GM20000 (cell line): Measurements from ENCODE around the gene PRG3.

Experiments
- DNase-seq: peaks from one replicate; pipeline ENCODE4 v3.0.0; 2012; ENCODE audit warnings: low spot score
- TF ChIP-seq, protein P1 (sequence below): IDR thresholded peaks from 2 replicates; pipeline ENCODE4 v1.5.1; 2012; ENCODE audit warnings: mild to moderate bottlenecking, control low read depth; ENCODE audit errors: extremely low read depth, missing control alignments

PRG3 gene, protein sequence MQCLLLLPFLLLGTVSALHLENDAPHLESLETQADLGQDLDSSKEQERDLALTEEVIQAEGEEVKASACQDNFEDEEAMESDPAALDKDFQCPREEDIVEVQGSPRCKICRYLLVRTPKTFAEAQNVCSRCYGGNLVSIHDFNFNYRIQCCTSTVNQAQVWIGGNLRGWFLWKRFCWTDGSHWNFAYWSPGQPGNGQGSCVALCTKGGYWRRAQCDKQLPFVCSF

DNA sequence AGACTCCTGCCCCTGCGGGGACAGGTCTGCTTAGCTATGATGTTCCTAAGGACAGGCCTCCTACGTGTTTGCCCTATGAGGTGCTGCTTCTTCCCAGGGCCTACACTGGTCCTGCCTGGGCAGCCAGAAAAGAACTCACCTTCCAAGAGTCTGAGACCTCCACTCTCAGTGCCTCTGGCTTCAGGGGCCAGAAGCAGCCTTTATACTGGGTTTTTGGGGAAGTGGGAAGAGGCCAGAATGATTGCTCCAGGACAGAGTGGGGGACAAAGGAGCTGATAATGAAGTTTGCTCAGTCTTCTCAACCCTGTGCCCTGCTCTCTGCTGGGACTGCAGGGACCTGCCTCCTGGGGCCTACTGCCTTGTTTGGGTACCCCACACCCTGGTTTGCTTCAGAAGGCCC is at the start of gene PRG3:
PRG3 (minus strand) TSS at position 176 of the 400 bp plus-strand sequence. CDS start 442 bp downstream, outside the sequence.
- TF ChIP-seq, protein P1, sequence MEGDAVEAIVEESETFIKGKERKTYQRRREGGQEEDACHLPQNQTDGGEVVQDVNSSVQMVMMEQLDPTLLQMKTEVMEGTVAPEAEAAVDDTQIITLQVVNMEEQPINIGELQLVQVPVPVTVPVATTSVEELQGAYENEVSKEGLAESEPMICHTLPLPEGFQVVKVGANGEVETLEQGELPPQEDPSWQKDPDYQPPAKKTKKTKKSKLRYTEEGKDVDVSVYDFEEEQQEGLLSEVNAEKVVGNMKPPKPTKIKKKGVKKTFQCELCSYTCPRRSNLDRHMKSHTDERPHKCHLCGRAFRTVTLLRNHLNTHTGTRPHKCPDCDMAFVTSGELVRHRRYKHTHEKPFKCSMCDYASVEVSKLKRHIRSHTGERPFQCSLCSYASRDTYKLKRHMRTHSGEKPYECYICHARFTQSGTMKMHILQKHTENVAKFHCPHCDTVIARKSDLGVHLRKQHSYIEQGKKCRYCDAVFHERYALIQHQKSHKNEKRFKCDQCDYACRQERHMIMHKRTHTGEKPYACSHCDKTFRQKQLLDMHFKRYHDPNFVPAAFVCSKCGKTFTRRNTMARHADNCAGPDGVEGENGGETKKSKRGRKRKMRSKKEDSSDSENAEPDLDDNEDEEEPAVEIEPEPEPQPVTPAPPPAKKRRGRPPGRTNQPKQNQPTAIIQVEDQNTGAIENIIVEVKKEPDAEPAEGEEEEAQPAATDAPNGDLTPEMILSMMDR: no peak
- DNase-seq: no peak

DNA sequence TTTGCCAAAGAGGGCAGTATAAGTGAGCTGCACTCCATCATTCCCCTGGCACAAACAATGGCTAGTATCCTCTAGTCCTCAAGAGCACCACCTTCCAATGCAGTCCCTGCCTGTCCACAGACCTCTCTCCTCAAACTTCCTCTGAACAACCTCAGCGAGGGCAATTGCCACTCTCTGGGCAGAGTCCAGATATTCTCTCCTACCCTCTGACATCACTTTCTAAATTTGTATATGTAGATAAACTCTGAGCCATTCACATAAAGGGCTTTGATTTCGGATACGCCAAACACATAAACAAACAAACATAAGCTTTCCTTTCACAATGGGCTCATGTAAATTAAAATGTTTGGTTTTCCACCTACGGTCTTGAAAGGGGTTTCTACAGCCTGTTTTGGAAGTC is 49.0 kb upstream of the PRG3 start:
- TF ChIP-seq, protein P1: no peak
- no peak for DNase-seq

DNA sequence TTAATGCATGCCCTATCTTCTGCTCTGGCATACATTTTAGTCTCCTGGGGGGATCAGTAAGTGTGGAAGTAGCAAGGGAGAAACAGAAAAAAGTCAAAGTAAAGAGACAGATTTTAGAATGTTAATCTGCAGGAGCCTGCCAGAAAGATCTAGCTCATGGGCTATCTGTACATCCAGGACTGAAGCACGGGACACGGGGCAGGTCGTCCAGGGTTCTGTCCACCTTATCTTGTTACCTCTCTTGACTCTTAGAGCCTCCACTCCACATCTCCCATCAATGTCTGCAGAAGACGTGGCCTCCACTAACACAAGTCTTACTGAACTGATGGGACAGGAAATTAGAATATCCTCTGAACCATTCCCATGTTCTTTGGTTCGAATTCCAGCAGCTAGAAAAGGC is 47.7 kb upstream of the PRG3 start:
- TF ChIP-seq, protein P1: no peak
- no peak for DNase-seq

DNA sequence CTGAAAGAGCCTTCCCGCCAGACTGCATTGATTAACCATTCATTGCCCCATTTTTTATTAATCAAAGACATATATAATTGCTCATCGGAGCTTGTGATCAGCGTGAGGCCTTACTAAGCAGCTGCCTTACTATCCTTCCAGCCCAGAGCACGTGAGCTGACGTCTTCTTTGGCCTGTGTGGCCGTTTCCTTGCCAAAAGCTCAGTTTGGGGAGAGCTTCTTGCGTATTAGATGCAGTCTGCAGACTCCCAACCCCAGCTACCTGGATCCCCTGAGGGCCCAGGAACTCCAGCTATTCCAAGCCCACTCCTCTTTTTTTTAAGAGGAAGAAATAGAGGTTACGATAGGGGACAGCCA is 46.8 kb upstream of the PRG3 start:
- TF ChIP-seq, protein P1: no peak
- no peak for DNase-seq

DNA sequence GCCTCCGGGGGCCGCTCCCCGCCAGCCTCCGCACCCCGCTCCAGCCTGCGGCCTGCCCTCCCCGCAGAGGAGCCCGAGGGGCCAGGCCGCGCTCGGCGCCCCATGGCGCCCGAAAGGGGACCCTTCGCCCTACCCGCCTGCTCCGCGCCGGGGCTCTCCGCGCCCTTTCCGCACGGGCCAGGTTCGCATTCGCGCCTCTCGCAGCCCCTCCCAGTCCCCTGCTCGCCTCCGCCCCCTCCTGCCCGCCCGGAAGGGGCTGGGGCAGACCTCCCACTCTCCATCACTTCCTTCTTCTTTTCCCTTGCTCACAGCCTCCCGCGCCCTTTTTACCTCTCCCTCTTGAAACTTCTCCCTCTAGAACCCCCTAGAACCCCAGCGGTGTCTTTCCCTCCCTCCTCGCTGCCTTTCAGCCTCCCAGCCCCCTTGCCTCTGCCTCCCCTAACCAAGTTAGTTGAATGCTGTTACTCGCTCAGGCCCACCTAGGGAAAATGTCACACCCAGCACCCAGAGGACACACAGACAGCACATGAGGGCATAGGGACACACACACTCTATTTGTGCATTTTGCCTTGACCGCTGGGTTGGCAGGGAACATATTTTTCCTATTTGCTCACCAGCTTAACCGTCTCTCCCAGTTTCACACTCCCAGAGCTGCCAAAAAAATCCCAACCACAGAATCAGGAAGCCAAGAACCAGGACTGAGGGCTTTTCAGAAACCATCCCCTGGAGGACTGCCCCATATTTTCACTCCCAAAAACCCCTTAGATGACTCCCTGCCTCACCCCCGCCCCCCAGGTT is 46.2 kb upstream of the PRG3 start, which contains the start of gene SLC43A3:
SLC43A3 (minus strand) TSS at position 193 of the 798 bp plus-strand sequence. CDS start 949 bp downstream, outside the sequence.
- DNase-seq: peak; percentile 86
- TF ChIP-seq, protein P1: no peak

DNA sequence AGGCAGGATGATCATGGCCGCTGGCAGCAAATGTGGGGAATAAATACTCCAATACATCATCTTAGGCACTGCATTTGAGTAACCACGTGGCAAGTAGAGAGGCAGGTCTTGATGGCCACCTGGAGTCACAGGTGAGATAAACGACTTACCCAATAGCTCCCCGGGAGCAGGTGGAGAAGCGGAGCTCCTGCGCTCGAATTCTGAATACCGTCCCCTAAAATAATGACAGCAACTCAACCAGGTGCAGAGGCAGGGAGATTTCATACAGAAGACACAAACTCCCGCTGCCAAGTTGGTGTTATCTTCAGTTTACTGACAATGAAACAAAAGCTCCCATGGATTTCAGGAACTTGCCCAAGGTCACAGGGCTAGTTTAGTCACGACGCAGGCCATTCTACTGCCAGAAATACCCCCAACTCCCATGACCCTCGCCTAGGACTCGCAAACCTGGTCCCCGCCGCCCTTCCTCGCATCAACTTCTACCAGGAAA is 45.5 kb upstream of the PRG3 start:
- no peak for DNase-seq
- TF ChIP-seq, protein P1: no peak
